ENCODE data around the gene IFNL1. TPM values are rescaled to one million over a fixed set of nuclear protein-coding genes. Genes with fewer than 3 reads are reported as not detected.

The IFNL1 gene
- total RNA-seq, 1 experiment from 2014 or later: not detected

DNA sequence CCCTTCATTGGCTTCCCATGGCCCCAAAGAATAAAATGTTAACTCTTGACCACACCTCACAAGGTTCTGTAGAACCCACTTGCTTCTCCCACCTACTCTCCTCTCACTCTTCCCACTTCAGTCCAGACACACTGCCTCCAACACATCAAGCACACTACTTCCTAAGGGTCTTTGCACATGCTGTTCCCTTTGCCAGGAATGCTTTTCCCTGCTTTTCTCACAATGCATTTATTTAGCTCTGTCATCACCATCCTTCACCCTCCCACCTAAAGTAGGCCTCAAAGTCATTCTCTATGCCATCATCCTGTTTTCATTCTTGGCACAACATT, 7.9 kb downstream of the IFNL1 start:
- no peaks in the 10 kb centered on the region for H3K9me3 Mint-ChIP-seq
- ATAC-seq (no peak), DNase-seq (ENCODE audit: low spot score) (no peak)
- ChIA-PET CTCF (interaction anchor here (0.5 to 1.5 kb wide), 6 partner anchors 8 to 672 kb away, joined by 3 to 8 read pairs (median 4); partner anchors contain the start of genes IFNL1 and SAMD4B), POLR2A (no interaction called here)
- no peak for TF ChIP-seq IRF2 (CRISPR knock-in tag; IDR thresholded peaks at IDR 0.05; ENCODE audit: borderline replicate concordance, low read depth)
- no peak for TF ChIP-seq GABPB1 (CRISPR knock-in tag; IDR thresholded peaks at IDR 0.05)
- no peak for TF ChIP-seq CBFB (CRISPR knock-in tag; IDR thresholded peaks at IDR 0.05; ENCODE audit: low read depth)
- no peak for TF ChIP-seq PRRX2 (CRISPR knock-in tag; IDR thresholded peaks at IDR 0.05)
- no peak for TF ChIP-seq GRHL2 (CRISPR knock-in tag; IDR thresholded peaks at IDR 0.05; ENCODE audit: insufficient replicate concordance, severe bottlenecking)
- TF ChIP-seq, protein P1, sequence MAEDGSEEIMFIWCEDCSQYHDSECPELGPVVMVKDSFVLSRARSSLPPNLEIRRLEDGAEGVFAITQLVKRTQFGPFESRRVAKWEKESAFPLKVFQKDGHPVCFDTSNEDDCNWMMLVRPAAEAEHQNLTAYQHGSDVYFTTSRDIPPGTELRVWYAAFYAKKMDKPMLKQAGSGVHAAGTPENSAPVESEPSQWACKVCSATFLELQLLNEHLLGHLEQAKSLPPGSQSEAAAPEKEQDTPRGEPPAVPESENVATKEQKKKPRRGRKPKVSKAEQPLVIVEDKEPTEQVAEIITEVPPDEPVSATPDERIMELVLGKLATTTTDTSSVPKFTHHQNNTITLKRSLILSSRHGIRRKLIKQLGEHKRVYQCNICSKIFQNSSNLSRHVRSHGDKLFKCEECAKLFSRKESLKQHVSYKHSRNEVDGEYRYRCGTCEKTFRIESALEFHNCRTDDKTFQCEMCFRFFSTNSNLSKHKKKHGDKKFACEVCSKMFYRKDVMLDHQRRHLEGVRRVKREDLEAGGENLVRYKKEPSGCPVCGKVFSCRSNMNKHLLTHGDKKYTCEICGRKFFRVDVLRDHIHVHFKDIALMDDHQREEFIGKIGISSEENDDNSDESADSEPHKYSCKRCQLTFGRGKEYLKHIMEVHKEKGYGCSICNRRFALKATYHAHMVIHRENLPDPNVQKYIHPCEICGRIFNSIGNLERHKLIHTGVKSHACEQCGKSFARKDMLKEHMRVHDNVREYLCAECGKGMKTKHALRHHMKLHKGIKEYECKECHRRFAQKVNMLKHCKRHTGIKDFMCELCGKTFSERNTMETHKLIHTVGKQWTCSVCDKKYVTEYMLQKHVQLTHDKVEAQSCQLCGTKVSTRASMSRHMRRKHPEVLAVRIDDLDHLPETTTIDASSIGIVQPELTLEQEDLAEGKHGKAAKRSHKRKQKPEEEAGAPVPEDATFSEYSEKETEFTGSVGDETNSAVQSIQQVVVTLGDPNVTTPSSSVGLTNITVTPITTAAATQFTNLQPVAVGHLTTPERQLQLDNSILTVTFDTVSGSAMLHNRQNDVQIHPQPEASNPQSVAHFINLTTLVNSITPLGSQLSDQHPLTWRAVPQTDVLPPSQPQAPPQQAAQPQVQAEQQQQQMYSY (CRISPR knock-in tag; IDR thresholded peaks at IDR 0.05): no peak
- TF ChIP-seq, protein P2, sequence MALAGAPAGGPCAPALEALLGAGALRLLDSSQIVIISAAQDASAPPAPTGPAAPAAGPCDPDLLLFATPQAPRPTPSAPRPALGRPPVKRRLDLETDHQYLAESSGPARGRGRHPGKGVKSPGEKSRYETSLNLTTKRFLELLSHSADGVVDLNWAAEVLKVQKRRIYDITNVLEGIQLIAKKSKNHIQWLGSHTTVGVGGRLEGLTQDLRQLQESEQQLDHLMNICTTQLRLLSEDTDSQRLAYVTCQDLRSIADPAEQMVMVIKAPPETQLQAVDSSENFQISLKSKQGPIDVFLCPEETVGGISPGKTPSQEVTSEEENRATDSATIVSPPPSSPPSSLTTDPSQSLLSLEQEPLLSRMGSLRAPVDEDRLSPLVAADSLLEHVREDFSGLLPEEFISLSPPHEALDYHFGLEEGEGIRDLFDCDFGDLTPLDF (CRISPR knock-in tag; IDR thresholded peaks at IDR 0.05): no peak
- TF ChIP-seq, protein P3, sequence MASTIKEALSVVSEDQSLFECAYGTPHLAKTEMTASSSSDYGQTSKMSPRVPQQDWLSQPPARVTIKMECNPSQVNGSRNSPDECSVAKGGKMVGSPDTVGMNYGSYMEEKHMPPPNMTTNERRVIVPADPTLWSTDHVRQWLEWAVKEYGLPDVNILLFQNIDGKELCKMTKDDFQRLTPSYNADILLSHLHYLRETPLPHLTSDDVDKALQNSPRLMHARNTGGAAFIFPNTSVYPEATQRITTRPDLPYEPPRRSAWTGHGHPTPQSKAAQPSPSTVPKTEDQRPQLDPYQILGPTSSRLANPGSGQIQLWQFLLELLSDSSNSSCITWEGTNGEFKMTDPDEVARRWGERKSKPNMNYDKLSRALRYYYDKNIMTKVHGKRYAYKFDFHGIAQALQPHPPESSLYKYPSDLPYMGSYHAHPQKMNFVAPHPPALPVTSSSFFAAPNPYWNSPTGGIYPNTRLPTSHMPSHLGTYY (CRISPR knock-in tag; IDR thresholded peaks at IDR 0.05): no peak
- TF ChIP-seq KAT7 (CRISPR knock-in tag; IDR thresholded peaks at IDR 0.05; ENCODE audit: borderline replicate concordance): no peak
- TF ChIP-seq, protein P4, sequence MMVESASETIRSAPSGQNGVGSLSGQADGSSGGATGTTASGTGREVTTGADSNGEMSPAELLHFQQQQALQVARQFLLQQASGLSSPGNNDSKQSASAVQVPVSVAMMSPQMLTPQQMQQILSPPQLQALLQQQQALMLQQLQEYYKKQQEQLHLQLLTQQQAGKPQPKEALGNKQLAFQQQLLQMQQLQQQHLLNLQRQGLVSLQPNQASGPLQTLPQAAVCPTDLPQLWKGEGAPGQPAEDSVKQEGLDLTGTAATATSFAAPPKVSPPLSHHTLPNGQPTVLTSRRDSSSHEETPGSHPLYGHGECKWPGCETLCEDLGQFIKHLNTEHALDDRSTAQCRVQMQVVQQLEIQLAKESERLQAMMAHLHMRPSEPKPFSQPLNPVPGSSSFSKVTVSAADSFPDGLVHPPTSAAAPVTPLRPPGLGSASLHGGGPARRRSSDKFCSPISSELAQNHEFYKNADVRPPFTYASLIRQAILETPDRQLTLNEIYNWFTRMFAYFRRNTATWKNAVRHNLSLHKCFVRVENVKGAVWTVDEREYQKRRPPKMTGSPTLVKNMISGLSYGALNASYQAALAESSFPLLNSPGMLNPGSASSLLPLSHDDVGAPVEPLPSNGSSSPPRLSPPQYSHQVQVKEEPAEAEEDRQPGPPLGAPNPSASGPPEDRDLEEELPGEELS (CRISPR knock-in tag; IDR thresholded peaks at IDR 0.05): no peak
- peaks cover 40% of the 10 kb centered on the region for H3K4me1 Mint-ChIP-seq
- H3K27ac Mint-ChIP-seq: no peak overlapping the region
- peaks cover 47% of the 10 kb centered on the region for H3K27me3 Mint-ChIP-seq (ENCODE audit: low read depth)
- no peak overlapping the region for H3K4me3 Mint-ChIP-seq
- no peaks in the 10 kb centered on the region for H3K36me3 Mint-ChIP-seq

DNA sequence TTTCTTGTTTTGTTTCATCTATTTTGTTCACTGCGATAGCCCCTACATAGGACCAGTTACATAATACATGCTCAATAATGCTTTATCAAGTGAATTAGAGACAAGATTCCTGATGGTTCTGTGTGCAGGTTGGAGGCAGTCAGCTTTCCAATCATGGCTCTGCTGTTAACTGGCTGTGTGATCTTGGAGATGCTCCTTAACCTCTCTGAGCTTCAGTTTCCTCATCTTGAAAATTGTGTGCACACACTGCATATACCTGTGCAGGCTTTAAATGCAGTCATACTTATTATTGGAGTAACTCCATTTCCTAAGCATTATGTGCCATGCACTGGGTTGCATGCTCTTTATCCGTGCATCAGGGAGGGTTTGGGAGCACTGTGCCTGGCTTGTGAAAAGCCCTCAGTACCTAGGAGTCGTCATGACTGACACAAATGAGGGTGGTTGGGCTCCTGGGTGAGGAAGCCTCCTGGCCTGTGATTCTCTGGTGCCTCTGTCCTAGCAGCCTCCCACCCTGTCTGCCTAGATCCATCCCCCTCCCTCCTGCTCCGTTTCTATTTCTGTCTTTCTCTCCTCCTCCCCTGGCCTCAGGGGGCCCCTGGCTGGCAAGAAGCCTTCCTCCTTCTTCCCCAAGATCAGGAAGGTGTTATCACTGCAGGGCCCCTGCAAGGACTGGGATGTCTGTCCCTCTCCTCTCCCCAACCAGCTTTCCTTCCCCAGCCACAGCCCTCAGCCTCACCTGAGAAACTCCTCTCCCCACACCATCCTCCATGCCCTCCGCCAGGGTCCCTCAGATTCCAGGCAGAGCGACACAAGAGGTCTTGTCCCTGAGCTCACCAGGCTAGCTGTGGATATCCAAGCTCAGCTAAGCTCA, 8.7 kb downstream of the IFNL1 start:
- H3K27ac Mint-ChIP-seq: peak overlapping the region; percentile 29; the same call in 1 of the 2 replicates
- peak overlapping the region; percentile 39 for H3K4me3 Mint-ChIP-seq
- peaks cover 47% of the 10 kb centered on the region for H3K27me3 Mint-ChIP-seq (ENCODE audit: low read depth)
- no peaks in the 10 kb centered on the region for H3K36me3 Mint-ChIP-seq
- DNase-seq (ENCODE audit: low spot score) (no peak), ATAC-seq (0 out of 2 replicates have a peak, but pooled peaks have one; percentile 1)
- TF ChIP-seq FOXK1 (CRISPR knock-in tag; IDR thresholded peaks at IDR 0.05) (no peak), ETV6 (CRISPR knock-in tag; IDR thresholded peaks at IDR 0.05) (no peak), ZNF396 (CRISPR knock-in tag; IDR thresholded peaks at IDR 0.05; ENCODE audit: borderline replicate concordance) (no peak), ESRRA (CRISPR knock-in tag; IDR thresholded peaks at IDR 0.05; ENCODE audit: borderline replicate concordance) (no peak), OVOL2 (CRISPR knock-in tag; IDR thresholded peaks at IDR 0.05; ENCODE audit: borderline replicate concordance) (no peak), NFE2L1 (CRISPR knock-in tag; IDR thresholded peaks at IDR 0.05) (no peak)
- TF ChIP-seq, protein P5, sequence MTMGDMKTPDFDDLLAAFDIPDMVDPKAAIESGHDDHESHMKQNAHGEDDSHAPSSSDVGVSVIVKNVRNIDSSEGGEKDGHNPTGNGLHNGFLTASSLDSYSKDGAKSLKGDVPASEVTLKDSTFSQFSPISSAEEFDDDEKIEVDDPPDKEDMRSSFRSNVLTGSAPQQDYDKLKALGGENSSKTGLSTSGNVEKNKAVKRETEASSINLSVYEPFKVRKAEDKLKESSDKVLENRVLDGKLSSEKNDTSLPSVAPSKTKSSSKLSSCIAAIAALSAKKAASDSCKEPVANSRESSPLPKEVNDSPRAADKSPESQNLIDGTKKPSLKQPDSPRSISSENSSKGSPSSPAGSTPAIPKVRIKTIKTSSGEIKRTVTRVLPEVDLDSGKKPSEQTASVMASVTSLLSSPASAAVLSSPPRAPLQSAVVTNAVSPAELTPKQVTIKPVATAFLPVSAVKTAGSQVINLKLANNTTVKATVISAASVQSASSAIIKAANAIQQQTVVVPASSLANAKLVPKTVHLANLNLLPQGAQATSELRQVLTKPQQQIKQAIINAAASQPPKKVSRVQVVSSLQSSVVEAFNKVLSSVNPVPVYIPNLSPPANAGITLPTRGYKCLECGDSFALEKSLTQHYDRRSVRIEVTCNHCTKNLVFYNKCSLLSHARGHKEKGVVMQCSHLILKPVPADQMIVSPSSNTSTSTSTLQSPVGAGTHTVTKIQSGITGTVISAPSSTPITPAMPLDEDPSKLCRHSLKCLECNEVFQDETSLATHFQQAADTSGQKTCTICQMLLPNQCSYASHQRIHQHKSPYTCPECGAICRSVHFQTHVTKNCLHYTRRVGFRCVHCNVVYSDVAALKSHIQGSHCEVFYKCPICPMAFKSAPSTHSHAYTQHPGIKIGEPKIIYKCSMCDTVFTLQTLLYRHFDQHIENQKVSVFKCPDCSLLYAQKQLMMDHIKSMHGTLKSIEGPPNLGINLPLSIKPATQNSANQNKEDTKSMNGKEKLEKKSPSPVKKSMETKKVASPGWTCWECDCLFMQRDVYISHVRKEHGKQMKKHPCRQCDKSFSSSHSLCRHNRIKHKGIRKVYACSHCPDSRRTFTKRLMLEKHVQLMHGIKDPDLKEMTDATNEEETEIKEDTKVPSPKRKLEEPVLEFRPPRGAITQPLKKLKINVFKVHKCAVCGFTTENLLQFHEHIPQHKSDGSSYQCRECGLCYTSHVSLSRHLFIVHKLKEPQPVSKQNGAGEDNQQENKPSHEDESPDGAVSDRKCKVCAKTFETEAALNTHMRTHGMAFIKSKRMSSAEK (CRISPR knock-in tag; IDR thresholded peaks at IDR 0.05; ENCODE audit: borderline replicate concordance): no peak
- TF ChIP-seq, protein P6, sequence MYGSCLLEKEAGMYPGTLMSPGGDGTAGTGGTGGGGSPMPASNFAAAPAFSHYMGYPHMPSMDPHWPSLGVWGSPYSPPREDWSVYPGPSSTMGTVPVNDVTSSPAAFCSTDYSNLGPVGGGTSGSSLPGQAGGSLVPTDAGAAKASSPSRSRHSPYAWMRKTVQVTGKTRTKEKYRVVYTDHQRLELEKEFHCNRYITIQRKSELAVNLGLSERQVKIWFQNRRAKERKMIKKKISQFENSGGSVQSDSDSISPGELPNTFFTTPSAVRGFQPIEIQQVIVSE (CRISPR knock-in tag; IDR thresholded peaks at IDR 0.05; ENCODE audit: borderline replicate concordance): no peak
- no peaks in the 10 kb centered on the region for H3K9me3 Mint-ChIP-seq
- ChIA-PET CTCF (interaction anchor here (1.3 kb wide), 1 partner anchor 9 kb away, joined by 4 read pairs; the partner anchor contains the start of gene IFNL1), POLR2A (interaction anchor here (0.6 kb wide), 1 partner anchor 141 kb away, joined by 5 read pairs; no protein-coding TSS in a partner anchor)
- H3K4me1 Mint-ChIP-seq: peaks cover 40% of the 10 kb centered on the region

Data from WTC11 (cell line).